ENCODE measurements around the gene FAM163B.

- TF ChIP-seq CTCF (IDR thresholded peaks at IDR 0.05; ENCODE audit: extremely low read depth in 1 of 2, insufficient read depth in 1 of 2, low read depth in 1 of 2, low read length in 2 of 2) (no peak), POLR2AphosphoS5 (IDR thresholded peaks at IDR 0.05; ENCODE audit: insufficient read depth, low read depth, low read length) (no peak), EZH2 (IDR thresholded peaks at IDR 0.05; ENCODE audit: borderline replicate concordance, low read depth, low read length, severe bottlenecking) (no peak), JUN (IDR thresholded peaks at IDR 0.05; ENCODE audit: borderline replicate concordance, insufficient read depth, insufficient read length, low read depth) (no peak)
Observed at GRCh38 chr9:133536536-133536935, 72.7 kb downstream of the FAM163B start.

Data from endothelial cell of umbilical vein (primary cell).